OCI-LY1 (cell line): ENCODE results near the gene SH3D19.
"Not testable (repeated sequence)": the region's sequence is repeated elsewhere in the genome, so short reads cannot be mapped to it uniquely, and the experiment has no call there.

Experiments
- H2AFZ ChIP-seq: fragments of 200-600 bp; sonication (generic), shearing (Covaris generic); 2 replicates; pipeline ENCODE4 v1.6.0; 2014; ENCODE audit warnings: antibody characterized with exemption, mild to moderate bottlenecking, low read length
- H3F3A ChIP-seq: fragments of 200-600 bp; sonication (generic), shearing (Covaris generic); 2 replicates; pipeline ENCODE4 v1.6.0; 2014; ENCODE audit warnings: mild to moderate bottlenecking, antibody characterized with exemption, low read length, moderate library complexity; ENCODE audit not compliant: insufficient read depth
- H3K27ac ChIP-seq: fragments of 200-600 bp; sonication (generic); 2 replicates; pipeline ENCODE4 v1.5.1; 2014; ENCODE audit warnings: low read length, mixed run types, mild to moderate bottlenecking, low read depth; ENCODE audit not compliant: poor library complexity, severe bottlenecking
- H3K27me3 ChIP-seq: fragments of 200-600 bp; sonication (generic); 2 replicates; pipeline ENCODE4 v1.6.0; 2014; ENCODE audit warnings: antibody characterized with exemption, mild to moderate bottlenecking, low read length, moderate library complexity; ENCODE audit not compliant: insufficient read depth
- H3K36me3 ChIP-seq: fragments of 200-600 bp; sonication (generic); 2 replicates; pipeline ENCODE4 v1.6.1; 2014; ENCODE audit warnings: mild to moderate bottlenecking, antibody characterized with exemption, low read length, moderate library complexity, mixed read lengths; ENCODE audit not compliant: insufficient read depth
- H3K4me1 ChIP-seq: fragments of 200-600 bp; sonication (generic); 2 replicates; pipeline ENCODE4 v1.5.1; 2014; ENCODE audit warnings: mild to moderate bottlenecking, low read length, moderate library complexity; ENCODE audit not compliant: insufficient read depth, severe bottlenecking
- H3K4me2 ChIP-seq: fragments of 200-600 bp; sonication (generic), shearing (Covaris generic); 2 replicates; pipeline ENCODE4 v1.6.1; 2014; ENCODE audit warnings: low read length
- H3K4me3 ChIP-seq: fragments of 200-600 bp; sonication (generic); 2 replicates; pipeline ENCODE4 v1.5.1; 2014; ENCODE audit warnings: low read length, low read depth, mild to moderate bottlenecking, mixed read lengths; ENCODE audit not compliant: poor library complexity, severe bottlenecking
- H3K79me2 ChIP-seq: fragments of 200-600 bp; shearing (Covaris generic); 2 replicates; pipeline ENCODE4 v1.6.1; 2016; ENCODE audit warnings: mixed run types, low read length, mixed read lengths; ENCODE audit not compliant: insufficient read depth
- H3K9ac ChIP-seq: fragments of 200-600 bp; sonication (generic), shearing (Covaris generic); 2 replicates; pipeline ENCODE4 v1.6.1; 2014; ENCODE audit warnings: mild to moderate bottlenecking, low read length, mixed read lengths
- H3K9me2 ChIP-seq: fragments of 200-600 bp; sonication (generic), shearing (Covaris generic); 2 replicates; pipeline ENCODE4 v1.6.1; 2014; ENCODE audit warnings: low read depth, mild to moderate bottlenecking, low read length, mixed read lengths
- H3K9me3 ChIP-seq: fragments of 200-600 bp; shearing (Covaris generic); 2 replicates; pipeline ENCODE4 v1.6.1; 2014; ENCODE audit warnings: low read length, mixed read lengths
- H4K20me1 ChIP-seq: fragments of 200-600 bp; sonication (generic), shearing (Covaris generic); 2 replicates; pipeline ENCODE4 v1.6.0; 2016; ENCODE audit warnings: mild to moderate bottlenecking, low read length; ENCODE audit not compliant: insufficient read depth
- EZH2 ChIP-seq: fragments of 200-600 bp; sonication (generic), shearing (Covaris generic); IDR thresholded peaks from 2 replicates; pipeline ENCODE4 v1.8.0; 2017; ENCODE audit warnings: borderline replicate concordance, mixed run types, mild to moderate bottlenecking, antibody characterized with exemption, low read length, moderate library complexity, mixed read lengths
- TF ChIP-seq, protein P1 (sequence below): fragments of 200-600 bp; sonication (generic), shearing (Covaris generic); IDR thresholded peaks from 2 replicates; pipeline ENCODE4 v1.5.1; 2017; ENCODE audit warnings: mild to moderate bottlenecking, antibody characterized with exemption, low read length, moderate library complexity, mixed read lengths

The SH3D19 gene

GRCh38 chr4:151323667-151324066, 1.7 kb downstream of the SH3D19 start:
- Histone ChIP-seq H2AFZ (no peak overlapping the region), H3K4me1 (no peaks in the 10 kb centered on the region), H3K9me2 (no peaks in the 10 kb centered on the region), H3K36me3 (no peaks in the 10 kb centered on the region), H3K9me3 (no peaks in the 10 kb centered on the region), H4K20me1 (no peaks in the 10 kb centered on the region), H3K27me3 (no peaks in the 10 kb centered on the region), H3F3A (no peaks in the 10 kb centered on the region), H3K27ac (no peak overlapping the region), H3K4me2 (no peak overlapping the region), H3K79me2 (no peaks in the 10 kb centered on the region), H3K9ac (no peak overlapping the region), H3K4me3 (no peak overlapping the region)
- TF ChIP-seq EZH2, result no peak
- TF ChIP-seq, protein P1, sequence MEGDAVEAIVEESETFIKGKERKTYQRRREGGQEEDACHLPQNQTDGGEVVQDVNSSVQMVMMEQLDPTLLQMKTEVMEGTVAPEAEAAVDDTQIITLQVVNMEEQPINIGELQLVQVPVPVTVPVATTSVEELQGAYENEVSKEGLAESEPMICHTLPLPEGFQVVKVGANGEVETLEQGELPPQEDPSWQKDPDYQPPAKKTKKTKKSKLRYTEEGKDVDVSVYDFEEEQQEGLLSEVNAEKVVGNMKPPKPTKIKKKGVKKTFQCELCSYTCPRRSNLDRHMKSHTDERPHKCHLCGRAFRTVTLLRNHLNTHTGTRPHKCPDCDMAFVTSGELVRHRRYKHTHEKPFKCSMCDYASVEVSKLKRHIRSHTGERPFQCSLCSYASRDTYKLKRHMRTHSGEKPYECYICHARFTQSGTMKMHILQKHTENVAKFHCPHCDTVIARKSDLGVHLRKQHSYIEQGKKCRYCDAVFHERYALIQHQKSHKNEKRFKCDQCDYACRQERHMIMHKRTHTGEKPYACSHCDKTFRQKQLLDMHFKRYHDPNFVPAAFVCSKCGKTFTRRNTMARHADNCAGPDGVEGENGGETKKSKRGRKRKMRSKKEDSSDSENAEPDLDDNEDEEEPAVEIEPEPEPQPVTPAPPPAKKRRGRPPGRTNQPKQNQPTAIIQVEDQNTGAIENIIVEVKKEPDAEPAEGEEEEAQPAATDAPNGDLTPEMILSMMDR, result no peak

- H3K4me3 ChIP-seq, result no peak overlapping the region
- TF ChIP-seq, protein P1, result no peak
- no peak for TF ChIP-seq EZH2
- H3K27ac ChIP-seq, result no peak overlapping the region
Observed at GRCh38 chr4:151322570-151322969, 2.8 kb downstream of the SH3D19 start.

DNA sequence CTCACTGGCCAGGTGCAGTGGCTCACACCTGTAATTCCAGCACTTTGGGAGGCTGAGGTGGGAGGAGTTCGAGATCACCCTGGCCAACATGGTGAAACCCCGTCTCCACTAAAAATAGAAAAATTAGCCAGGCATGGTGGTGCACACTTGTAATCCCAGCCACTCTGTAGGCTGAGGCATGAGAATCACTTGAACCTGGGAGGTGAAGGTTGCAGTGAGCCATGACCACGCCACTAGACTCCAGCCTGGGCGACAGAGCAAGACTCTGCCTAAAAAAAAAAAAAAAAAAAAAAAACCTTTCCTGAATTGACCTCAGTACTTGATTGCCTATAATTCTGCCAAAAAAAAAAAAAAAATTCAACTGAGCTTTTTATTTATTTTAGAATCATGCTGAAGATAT, 3.2 kb downstream of the SH3D19 start:
- H3K9ac ChIP-seq, H3K36me3 ChIP-seq, H3K79me2 ChIP-seq, H4K20me1 ChIP-seq, H3K4me3 ChIP-seq, H3K9me2 ChIP-seq, H3K9me3 ChIP-seq, H3K4me2 ChIP-seq, H3K27me3 ChIP-seq, H3K4me1 ChIP-seq, H3F3A ChIP-seq, H2AFZ ChIP-seq, H3K27ac ChIP-seq: not testable (repeated sequence)

More at GRCh38 chr4:151322570-151322969, 2.8 kb downstream of the SH3D19 start:
- no peak overlapping the region for H3K4me2 ChIP-seq
- H3K36me3 ChIP-seq, result no peaks in the 10 kb centered on the region
- no peak overlapping the region for H2AFZ ChIP-seq
- no peaks in the 10 kb centered on the region for H3K9me2 ChIP-seq
- H3K9me3 ChIP-seq, result no peaks in the 10 kb centered on the region
- no peaks in the 10 kb centered on the region for H3K79me2 ChIP-seq
- H3K9ac ChIP-seq, result no peak overlapping the region
- H4K20me1 ChIP-seq, result no peaks in the 10 kb centered on the region
- H3K4me1 ChIP-seq, result no peaks in the 10 kb centered on the region
- H3F3A ChIP-seq, result no peaks in the 10 kb centered on the region
- H3K27me3 ChIP-seq, result no peaks in the 10 kb centered on the region

GRCh38 chr4:151321586-151321985, 3.8 kb downstream of the SH3D19 start:
- no peaks in the 10 kb centered on the region for H3K27me3 ChIP-seq
- H3K79me2 ChIP-seq, result no peaks in the 10 kb centered on the region
- H3K9me2 ChIP-seq, result no peaks in the 10 kb centered on the region
- H3K4me1 ChIP-seq, result no peaks in the 10 kb centered on the region
- TF ChIP-seq, protein P1, result no peak
- TF ChIP-seq EZH2, result no peak
- no peaks in the 10 kb centered on the region for H4K20me1 ChIP-seq
- no peak overlapping the region for H3K4me3 ChIP-seq
- H3K4me2 ChIP-seq, result no peak overlapping the region
- no peaks in the 10 kb centered on the region for H3K36me3 ChIP-seq
- H2AFZ ChIP-seq, result no peak overlapping the region
- no peaks in the 10 kb centered on the region for H3F3A ChIP-seq
- H3K9ac ChIP-seq, result no peak overlapping the region
- H3K27ac ChIP-seq, result no peak overlapping the region
- H3K9me3 ChIP-seq, result no peaks in the 10 kb centered on the region
